Liver (tissue), 9 donors: Measurements from ENCODE around the gene IGSF22. TPM values are rescaled to one million over a fixed set of nuclear protein-coding genes. Genes with fewer than 3 reads are reported as not detected.

Experiments used
- DNase-seq: peaks from one replicate; pipeline ENCODE4 v3.0.0-alpha.2; 2017; ENCODE audit warnings: low spot score
- H3K27ac ChIP-seq, 2 donors: one replicate each; pipeline ENCODE4 v1.7.0; 2013; ENCODE audit warnings: inconsistent platforms in 2 of 2, low read length in 2 of 2, control low read depth in 1 of 2, low read depth in 1 of 2, mild to moderate bottlenecking in 1 of 2
- H3K27me3 ChIP-seq, 4 donors: one replicate each; pipeline versions ENCODE4 v1.6.1 to v1.7.0; 2013; ENCODE audit warnings: low read length in 3 of 4, inconsistent platforms in 1 of 4, mild to moderate bottlenecking in 1 of 4, moderate library complexity in 1 of 4; ENCODE audit not compliant: control insufficient read depth in 4 of 4, insufficient read depth in 4 of 4
- H3K36me3 ChIP-seq, 4 donors: one replicate each; pipeline versions ENCODE4 v1.6.1 to v1.7.0; 2013; ENCODE audit warnings: low read length in 3 of 4, mild to moderate bottlenecking in 3 of 4, low read depth in 1 of 4, moderate library complexity in 1 of 4; ENCODE audit not compliant: control insufficient read depth in 4 of 4, insufficient read depth in 3 of 4
- H3K4me1 ChIP-seq, 4 donors: one replicate each; pipeline versions ENCODE4 v1.6.1 to v1.7.0; 2013; ENCODE audit warnings: low read length in 3 of 4, mild to moderate bottlenecking in 3 of 4, moderate library complexity in 1 of 4; ENCODE audit not compliant: control insufficient read depth in 4 of 4, insufficient read depth in 4 of 4
- H3K4me3 ChIP-seq, 3 donors: one replicate each; pipeline versions ENCODE4 v1.6.1 to v1.7.0; 2013; ENCODE audit warnings: low read length in 3 of 3, control low read depth in 1 of 3, low read depth in 1 of 3, mild to moderate bottlenecking in 1 of 3
- H3K9ac ChIP-seq, 2 donors: one replicate each; pipeline ENCODE4 v1.7.0; 2013; ENCODE audit warnings: low read length in 2 of 2, mild to moderate bottlenecking in 2 of 2, moderate library complexity in 2 of 2, control low read depth in 1 of 2, low read depth in 1 of 2
- H3K9me3 ChIP-seq, 4 donors: one replicate each; pipeline versions ENCODE4 v1.6.1 to v1.7.0; 2013; ENCODE audit warnings: low read length in 3 of 4; ENCODE audit not compliant: control insufficient read depth in 4 of 4
- ATF3 ChIP-seq: IDR thresholded peaks from 2 replicates; pipeline ENCODE4 v1.6.1; 2016; ENCODE audit warnings: antibody characterized with exemption
- FOXA1 ChIP-seq: IDR thresholded peaks from 2 replicates; pipeline ENCODE4 v1.6.1; 2016; ENCODE audit warnings: antibody characterized with exemption
- FOXA2 ChIP-seq: IDR thresholded peaks from 2 replicates; pipeline ENCODE4 v1.6.1; 2016; ENCODE audit warnings: antibody characterized with exemption
- GABPA ChIP-seq, 2 donors: IDR thresholded peaks in 1 of 2; conservative IDR thresholded peaks in 1 of 2; 2 replicates each; pipeline ENCODE4 v1.6.1; 2016; ENCODE audit warnings: antibody characterized with exemption in 2 of 2, mild to moderate bottlenecking in 1 of 2, moderate library complexity in 1 of 2
- HNF4A ChIP-seq, 2 donors: conservative IDR thresholded peaks; 2 replicates each; pipeline ENCODE4 v1.6.1; 2016; ENCODE audit warnings: antibody characterized with exemption in 2 of 2, mild to moderate bottlenecking in 2 of 2
- HNF4G ChIP-seq: IDR thresholded peaks from 2 replicates; pipeline ENCODE4 v1.6.1; 2016; ENCODE audit warnings: antibody characterized with exemption
- JUND ChIP-seq, 2 donors: IDR thresholded peaks; 2 replicates each; pipeline ENCODE4 v1.6.1; 2016; ENCODE audit warnings: antibody characterized with exemption in 2 of 2
- NR2F2 ChIP-seq: IDR thresholded peaks from 2 replicates; pipeline ENCODE4 v1.6.1; 2016; ENCODE audit warnings: antibody characterized with exemption
- REST ChIP-seq: IDR thresholded peaks from 2 replicates; pipeline ENCODE4 v1.6.1; 2016; ENCODE audit warnings: antibody characterized with exemption, mild to moderate bottlenecking
- RXRA ChIP-seq, 2 donors: IDR thresholded peaks; 2 replicates each; pipeline ENCODE4 v1.6.1; 2017 to 2018; ENCODE audit warnings: antibody characterized with exemption in 2 of 2, mild to moderate bottlenecking in 1 of 2
- TAF1 ChIP-seq: conservative IDR thresholded peaks from 2 replicates; pipeline ENCODE4 v1.6.1; 2016; ENCODE audit warnings: antibody characterized with exemption, mild to moderate bottlenecking
- YY1 ChIP-seq: IDR thresholded peaks from 2 replicates; pipeline ENCODE4 v1.6.1; 2016; ENCODE audit warnings: antibody characterized with exemption, mild to moderate bottlenecking
- WGBS: extraction: QIAGEN DNeasy Blood & Tissue Kit; methylation state at CpG from one replicate; pipeline ENCODE4 v1.1.7; 2013; 5-methylcytosine and 5-hydroxymethylcytosine counted together
- polyA plus RNA-seq, 2 donors: library from polyadenylated mRNA; stranded (reverse) in 1 of 2; unstranded in 1 of 2; fragments of 200-250 nt in 1 of 2; fragments of >200 nt in 1 of 2; fragmentation: Nextera tagmentation in 1 of 2; extraction: Ambion mirVana in 1 of 2; gene quantifications; one replicate each; pipeline versions ENCODE4 v1.2.1 to v1.2.3, GENCODE V29; 2013 to 2015
- total RNA-seq, 2 donors: library from RNA; depleted of rRNA; stranded (reverse); fragments of >200 nt; gene quantifications; one replicate each; pipeline ENCODE4 v1.2.3, GENCODE V29; 2014
- TF ChIP-seq, protein P1 (sequence below): IDR thresholded peaks from 2 replicates; pipeline ENCODE4 v1.6.1; 2016; ENCODE audit warnings: antibody characterized with exemption
- TF ChIP-seq, protein P2 (sequence below): fragments of 150-350 bp; IDR thresholded peaks from 2 replicates; pipeline ENCODE4 v1.5.1; 2017; ENCODE audit warnings: improper control_type of control experiment, low read depth, low read length; ENCODE audit not compliant: missing input control
- donor health status: healthy.
- donor health status: healthy.
- donor health status: healthy.
- donor health status: healthy.
- donor health status: healthy.

The IGSF22 gene
- total and polyA plus RNA-seq, 4 donors, result 0.12 to 0.26 TPM; not detected in 2

GRCh38 chr11:18765554-18765953 lies 39.6 kb upstream of the IGSF22 start:
- Histone ChIP-seq H3K4me1 (no peaks in the 10 kb centered on the region), H3K4me3 (no peak overlapping the region), H3K36me3 (no peaks in the 10 kb centered on the region), H3K27ac (no peak overlapping the region), H3K27me3 (no peaks in the 10 kb centered on the region), H3K9me3 (no peaks in the 10 kb centered on the region), H3K9ac (no peak overlapping the region)
- 45% methylated on average over 6 of the region's 6 CpGs for WGBS
- DNase-seq, result no peak
- TF ChIP-seq REST (no peak), JUND (IDR thresholded peaks at IDR 0.05) (no peak)

GRCh38 chr11:18761741-18762140 lies 35.8 kb upstream of the IGSF22 start:
- Histone ChIP-seq H3K27ac (no peak overlapping the region), H3K27me3 (no peaks in the 10 kb centered on the region), H3K4me3 (no peak overlapping the region), H3K36me3 (no peaks in the 10 kb centered on the region), H3K4me1 (no peaks in the 10 kb centered on the region), H3K9ac (no peak overlapping the region), H3K9me3 (no peaks in the 10 kb centered on the region)
- no peak for DNase-seq
- TF ChIP-seq FOXA1 (no peak), GABPA (IDR thresholded peaks at IDR 0.05 in 1 of 2, conservative IDR thresholded peaks at IDR 0.05 in 1 of 2) (no peak), NR2F2 (no peak), HNF4A (conservative IDR thresholded peaks at IDR 0.05) (no peak), ATF3 (no peak), RXRA (IDR thresholded peaks at IDR 0.05) (no peak)
- 88% methylated on average over 11 of the region's 11 CpGs for WGBS

DNA sequence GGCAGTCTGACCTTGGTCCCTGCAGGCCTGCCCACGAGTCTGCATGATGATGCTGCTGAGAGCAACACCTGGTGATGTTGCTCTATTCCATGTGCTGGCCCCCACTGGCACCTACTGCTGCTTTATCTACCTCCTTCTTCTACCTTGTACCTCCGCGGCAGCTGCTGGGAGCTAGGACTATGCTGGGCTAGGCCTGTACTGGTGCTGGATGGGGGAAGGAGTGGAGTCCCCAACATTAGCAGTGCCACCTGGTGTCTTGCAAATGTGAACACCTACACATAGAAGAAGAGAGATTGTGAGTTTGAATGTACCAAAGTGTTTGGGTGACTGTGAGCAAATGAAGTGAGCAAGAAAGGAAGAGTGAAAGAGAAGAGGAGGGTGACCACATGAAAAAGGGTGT lies 35.2 kb upstream of the IGSF22 start:
- Histone ChIP-seq H3K36me3 (no peaks in the 10 kb centered on the region), H3K4me1 (no peaks in the 10 kb centered on the region), H3K4me3 (no peak overlapping the region), H3K27me3 (no peaks in the 10 kb centered on the region), H3K27ac (no peak overlapping the region), H3K9ac (no peak overlapping the region), H3K9me3 (no peaks in the 10 kb centered on the region)
- 91% methylated on average over 3 of the region's 3 CpGs for WGBS
- TF ChIP-seq RXRA (IDR thresholded peaks at IDR 0.05) (no peak), JUND (IDR thresholded peaks at IDR 0.05) (no peak), YY1 (no peak), HNF4A (conservative IDR thresholded peaks at IDR 0.05) (no peak), REST (no peak), HNF4G (no peak), TAF1 (no peak), GABPA (IDR thresholded peaks at IDR 0.05 in 1 of 2, conservative IDR thresholded peaks at IDR 0.05 in 1 of 2) (no peak), FOXA2 (no peak)
- TF ChIP-seq, protein P1, sequence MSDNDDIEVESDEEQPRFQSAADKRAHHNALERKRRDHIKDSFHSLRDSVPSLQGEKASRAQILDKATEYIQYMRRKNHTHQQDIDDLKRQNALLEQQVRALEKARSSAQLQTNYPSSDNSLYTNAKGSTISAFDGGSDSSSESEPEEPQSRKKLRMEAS, result no peak
- TF ChIP-seq, protein P2, sequence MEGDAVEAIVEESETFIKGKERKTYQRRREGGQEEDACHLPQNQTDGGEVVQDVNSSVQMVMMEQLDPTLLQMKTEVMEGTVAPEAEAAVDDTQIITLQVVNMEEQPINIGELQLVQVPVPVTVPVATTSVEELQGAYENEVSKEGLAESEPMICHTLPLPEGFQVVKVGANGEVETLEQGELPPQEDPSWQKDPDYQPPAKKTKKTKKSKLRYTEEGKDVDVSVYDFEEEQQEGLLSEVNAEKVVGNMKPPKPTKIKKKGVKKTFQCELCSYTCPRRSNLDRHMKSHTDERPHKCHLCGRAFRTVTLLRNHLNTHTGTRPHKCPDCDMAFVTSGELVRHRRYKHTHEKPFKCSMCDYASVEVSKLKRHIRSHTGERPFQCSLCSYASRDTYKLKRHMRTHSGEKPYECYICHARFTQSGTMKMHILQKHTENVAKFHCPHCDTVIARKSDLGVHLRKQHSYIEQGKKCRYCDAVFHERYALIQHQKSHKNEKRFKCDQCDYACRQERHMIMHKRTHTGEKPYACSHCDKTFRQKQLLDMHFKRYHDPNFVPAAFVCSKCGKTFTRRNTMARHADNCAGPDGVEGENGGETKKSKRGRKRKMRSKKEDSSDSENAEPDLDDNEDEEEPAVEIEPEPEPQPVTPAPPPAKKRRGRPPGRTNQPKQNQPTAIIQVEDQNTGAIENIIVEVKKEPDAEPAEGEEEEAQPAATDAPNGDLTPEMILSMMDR, result no peak
- DNase-seq, result no peak
